Measurements from ENCODE around the gene LIPC. TPM values are rescaled to one million over a fixed set of nuclear protein-coding genes. Genes with fewer than 3 reads are reported as not detected.
A peak's percentile ranks its signal among the peaks of the same experiment; 100 is the strongest.

Gene LIPC
- total RNA-seq, 1 experiment from 2014 or later = not detected

GRCh38 chr15:58399739-58400138, 32.1 kb upstream of the LIPC start:
- Mint-ChIP-seq H3K27ac (ENCODE audit: low read depth, unreplicated experiment) (no peak overlapping the region), H3K4me1 (ENCODE audit: insufficient read depth, unreplicated experiment) (peaks cover 24% of the 10 kb centered on the region), H3K4me3 (ENCODE audit: unreplicated experiment) (no peak overlapping the region), H3K9me3 (ENCODE audit: unreplicated experiment) (no peaks in the 10 kb centered on the region), H3K27me3 (ENCODE audit: insufficient read depth, unreplicated experiment) (no peaks in the 10 kb centered on the region), H3K36me3 (ENCODE audit: insufficient read depth, unreplicated experiment) (no peaks in the 10 kb centered on the region)
- intact Hi-C loops (cut with micrococcal nuclease) = no loop called here
- ChIA-PET CTCF (no interaction called here), POLR2A (interaction anchor here (0.6 kb wide), 1 partner anchor 534 kb away, joined by 3 read pairs; the partner anchor contains the start of gene SLTM)
- TF ChIP-seq CTCF (IDR thresholded peaks at IDR 0.05; ENCODE audit: unreplicated experiment) = no peak
- DNase-seq (ENCODE audit: unreplicated experiment) = no peak
- BruUV-seq (replicated peaks) = no TSS peak

- no peaks in the 10 kb centered on the region for H3K27me3 Mint-ChIP-seq (ENCODE audit: insufficient read depth, unreplicated experiment)
- peaks cover 12% of the 10 kb centered on the region for H3K4me1 Mint-ChIP-seq (ENCODE audit: insufficient read depth, unreplicated experiment)
- BruUV-seq (replicated peaks) = no TSS peak
- no peak for DNase-seq (ENCODE audit: unreplicated experiment)
- H3K36me3 Mint-ChIP-seq (ENCODE audit: insufficient read depth, unreplicated experiment) = no peaks in the 10 kb centered on the region
- CTCF ChIA-PET = no interaction called here
- no peaks in the 10 kb centered on the region for H3K9me3 Mint-ChIP-seq (ENCODE audit: unreplicated experiment)
- H3K4me3 Mint-ChIP-seq (ENCODE audit: unreplicated experiment) = no peak overlapping the region
- H3K27ac Mint-ChIP-seq (ENCODE audit: low read depth, unreplicated experiment) = no peak overlapping the region
- intact Hi-C loops (cut with micrococcal nuclease) = no loop called here
- POLR2A ChIA-PET = no interaction called here
- no peak for TF ChIP-seq CTCF (IDR thresholded peaks at IDR 0.05; ENCODE audit: unreplicated experiment)
Measured at GRCh38 chr15:58401276-58401675, 30.5 kb upstream of the LIPC start.

- H3K27ac Mint-ChIP-seq (ENCODE audit: low read depth, unreplicated experiment) = no peak overlapping the region
- peaks cover 4% of the 10 kb centered on the region for H3K4me1 Mint-ChIP-seq (ENCODE audit: insufficient read depth, unreplicated experiment)
- no peaks in the 10 kb centered on the region for H3K9me3 Mint-ChIP-seq (ENCODE audit: unreplicated experiment)
- no peaks in the 10 kb centered on the region for H3K27me3 Mint-ChIP-seq (ENCODE audit: insufficient read depth, unreplicated experiment)
- ChIA-PET CTCF (interaction anchor here (0.6 kb wide), 1 partner anchor 335 kb away, joined by 3 read pairs; no protein-coding TSS in a partner anchor), POLR2A (no interaction called here)
- no TSS peak for BruUV-seq (replicated peaks)
- intact Hi-C loops (cut with micrococcal nuclease) = no loop called here
- no peak overlapping the region for H3K4me3 Mint-ChIP-seq (ENCODE audit: unreplicated experiment)
- H3K36me3 Mint-ChIP-seq (ENCODE audit: insufficient read depth, unreplicated experiment) = no peaks in the 10 kb centered on the region
- TF ChIP-seq CTCF (IDR thresholded peaks at IDR 0.05; ENCODE audit: unreplicated experiment) = no peak
- DNase-seq (ENCODE audit: unreplicated experiment) = peak; percentile 36
Measured at GRCh38 chr15:58401991-58402649, 29.7 kb upstream of the LIPC start.

GRCh38 chr15:58403581-58403980, 28.2 kb upstream of the LIPC start:
- no peaks in the 10 kb centered on the region for H3K27me3 Mint-ChIP-seq (ENCODE audit: insufficient read depth, unreplicated experiment)
- BruUV-seq (replicated peaks) = no TSS peak
- POLR2A ChIA-PET = interaction anchor here (0.6 kb wide), 1 partner anchor 352 kb away, joined by 3 read pairs; no protein-coding TSS in a partner anchor
- no peak for TF ChIP-seq CTCF (IDR thresholded peaks at IDR 0.05; ENCODE audit: unreplicated experiment)
- no peaks in the 10 kb centered on the region for H3K36me3 Mint-ChIP-seq (ENCODE audit: insufficient read depth, unreplicated experiment)
- no peak for DNase-seq (ENCODE audit: unreplicated experiment)
- H3K4me3 Mint-ChIP-seq (ENCODE audit: unreplicated experiment) = no peak overlapping the region
- H3K4me1 Mint-ChIP-seq (ENCODE audit: insufficient read depth, unreplicated experiment) = no peaks in the 10 kb centered on the region
- H3K9me3 Mint-ChIP-seq (ENCODE audit: unreplicated experiment) = no peaks in the 10 kb centered on the region
- no peak overlapping the region for H3K27ac Mint-ChIP-seq (ENCODE audit: low read depth, unreplicated experiment)
- intact Hi-C loops (cut with micrococcal nuclease) = no loop called here
- CTCF ChIA-PET = no interaction called here

All from MCF 10A (cell line).